ENCODE results near the gene ATP9A. TPM values are rescaled to one million over a fixed set of nuclear protein-coding genes. Genes with fewer than 3 reads are reported as not detected.

The ATP9A gene
- total RNA-seq, 1 experiment from 2014 or later: 12.1 TPM

GRCh38 chr20:51595058-51595532, 173.1 kb downstream of the ATP9A start:
- no peak overlapping the region for H3K9ac ChIP-seq (ENCODE audit: extremely low read depth, insufficient read length, low read length)
- no peak overlapping the region for H3K23ac ChIP-seq (ENCODE audit: insufficient read length, low read depth, low read length)
- H3K79me1 ChIP-seq (ENCODE audit: insufficient read depth, low read depth, low read length, poor library complexity, severe bottlenecking): no peaks in the 10 kb centered on the region
- no peak overlapping the region for H2BK15ac ChIP-seq (ENCODE audit: low read depth, low read length)
- TF ChIP-seq CTCF (conservative IDR thresholded peaks at IDR 0.05): peak; percentile 89
- H4K91ac ChIP-seq (ENCODE audit: insufficient read length, low read depth, low read length): no peak overlapping the region
- no peak overlapping the region for H4K8ac ChIP-seq (replicated peaks; ENCODE audit: insufficient read length, low read depth, low read length)
- Mint-ChIP-seq H3K9me3 (no peaks in the 10 kb centered on the region), H3K4me1 (peaks cover 33 to 36% of the 10 kb centered on the region in 2 experiments), H3K27me3 (ENCODE audit: low read depth) (peaks cover 3% of the 10 kb centered on the region; the same call in 1 of the 2 replicates), H3K4me3 (no peak overlapping the region), H3K36me3 (ENCODE audit: insufficient read depth in 1 of 3, low read depth in 3 of 3) (peaks cover 0 to 4% (median 0%) of the 10 kb centered on the region in 3 experiments; a peak in 2 of 7 replicates), H3K27ac (no peak overlapping the region; a peak in 1 of 7 replicates)
- peaks cover 4% of the 10 kb centered on the region; the same call in 1 of the 2 replicates for H3K4me1 ChIP-seq (ENCODE audit: insufficient read depth, low read length)
- no peaks in the 10 kb centered on the region for H3K23me2 ChIP-seq (ENCODE audit: insufficient read length, low read depth, low read length, poor library complexity, severe bottlenecking)
- WGBS (ENCODE audit: extremely low coverage, insufficient read length, low lambda C conversion rate): no CpG with 5 or more reads among the region's 13 CpGs
- H3K27me3 ChIP-seq (ENCODE audit: insufficient read depth, low read length): no peaks in the 10 kb centered on the region
- no peak overlapping the region for H3K4ac ChIP-seq (ENCODE audit: low read depth, low read length)
- H2BK12ac ChIP-seq (ENCODE audit: insufficient read length, low read depth, low read length): no peak overlapping the region
- no peak overlapping the region for H2AFZ ChIP-seq (ENCODE audit: low read length)
- no peak overlapping the region for H3T11ph ChIP-seq (ENCODE audit: low read length)
- H4K5ac ChIP-seq (ENCODE audit: insufficient read length, low read depth, low read length): no peak overlapping the region
- H4K20me1 ChIP-seq (ENCODE audit: control insufficient read depth, insufficient read depth, insufficient read length): no peaks in the 10 kb centered on the region
- no peak overlapping the region for H2BK120ac ChIP-seq (ENCODE audit: low read depth, low read length, poor library complexity, severe bottlenecking)
- no peak overlapping the region for H2AK5ac ChIP-seq (ENCODE audit: insufficient read length, low read length)
- no peak overlapping the region for H2BK5ac ChIP-seq (ENCODE audit: insufficient read length, low read length)
- H3K79me2 ChIP-seq (ENCODE audit: insufficient read depth, low read length): no peaks in the 10 kb centered on the region
- no peak overlapping the region for H3K27ac ChIP-seq (ENCODE audit: insufficient read length, low read depth, low read length)
- H3K9me3 ChIP-seq (ENCODE audit: control insufficient read depth, low read depth, low read length): no peaks in the 10 kb centered on the region
- no peak overlapping the region for H3K4me2 ChIP-seq (ENCODE audit: insufficient read depth, insufficient read length, low read length)
- no peak overlapping the region for H3K14ac ChIP-seq (ENCODE audit: insufficient read depth, low read length)
- H2BK20ac ChIP-seq (ENCODE audit: low read depth, low read length, poor library complexity, severe bottlenecking): no peak overlapping the region
- peak; percentile 86 for DNase-seq
- H3K18ac ChIP-seq (ENCODE audit: insufficient read length, low read depth, low read length): no peak overlapping the region
- no peak overlapping the region for H3K56ac ChIP-seq (ENCODE audit: insufficient read length, low read depth, low read length)

Data from H9 (cell line).